ENCODE data around the gene SP110.

GRCh38 chr2:230217424-230217823 is 2.4 kb downstream of the SP110 start:
- TF ChIP-seq, protein P1, sequence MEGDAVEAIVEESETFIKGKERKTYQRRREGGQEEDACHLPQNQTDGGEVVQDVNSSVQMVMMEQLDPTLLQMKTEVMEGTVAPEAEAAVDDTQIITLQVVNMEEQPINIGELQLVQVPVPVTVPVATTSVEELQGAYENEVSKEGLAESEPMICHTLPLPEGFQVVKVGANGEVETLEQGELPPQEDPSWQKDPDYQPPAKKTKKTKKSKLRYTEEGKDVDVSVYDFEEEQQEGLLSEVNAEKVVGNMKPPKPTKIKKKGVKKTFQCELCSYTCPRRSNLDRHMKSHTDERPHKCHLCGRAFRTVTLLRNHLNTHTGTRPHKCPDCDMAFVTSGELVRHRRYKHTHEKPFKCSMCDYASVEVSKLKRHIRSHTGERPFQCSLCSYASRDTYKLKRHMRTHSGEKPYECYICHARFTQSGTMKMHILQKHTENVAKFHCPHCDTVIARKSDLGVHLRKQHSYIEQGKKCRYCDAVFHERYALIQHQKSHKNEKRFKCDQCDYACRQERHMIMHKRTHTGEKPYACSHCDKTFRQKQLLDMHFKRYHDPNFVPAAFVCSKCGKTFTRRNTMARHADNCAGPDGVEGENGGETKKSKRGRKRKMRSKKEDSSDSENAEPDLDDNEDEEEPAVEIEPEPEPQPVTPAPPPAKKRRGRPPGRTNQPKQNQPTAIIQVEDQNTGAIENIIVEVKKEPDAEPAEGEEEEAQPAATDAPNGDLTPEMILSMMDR (IDR thresholded peaks at IDR 0.05; ENCODE audit: control extremely low read depth in 1 of 3, insufficient read depth in 1 of 3, low read depth in 1 of 3, low read length in 3 of 3): no peak
- TF ChIP-seq TAF1 (IDR thresholded peaks at IDR 0.05; ENCODE audit: low read depth, low read length): no peak
